Measurements from ENCODE around the gene TREH. TPM values are rescaled to one million over a fixed set of nuclear protein-coding genes. Genes with fewer than 3 reads are reported as not detected.

The TREH gene
- total and polyA plus RNA-seq, 7 donors = 0.46 to 1.4 (median 1.2) TPM; not detected in 4

DNA sequence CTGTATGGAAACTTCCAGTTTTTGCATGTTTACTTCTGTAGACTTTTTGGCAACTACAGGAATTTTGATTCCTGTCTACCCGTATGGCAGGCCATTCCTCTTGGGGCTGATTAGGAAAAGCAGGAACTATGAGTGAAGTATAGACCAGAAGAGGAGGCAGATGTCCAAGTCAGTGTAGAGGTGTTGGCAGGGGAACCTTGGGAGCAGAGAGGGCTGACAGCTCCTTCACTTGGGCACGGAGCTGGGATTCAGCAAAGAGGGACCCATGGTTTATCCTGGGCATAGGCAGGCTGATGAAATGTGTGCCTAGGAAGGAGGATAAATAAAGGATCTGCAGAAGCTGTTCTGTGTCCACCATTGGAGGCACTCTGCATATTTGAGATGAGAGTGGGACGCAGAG is 33.1 kb downstream of the TREH start:
- TF ChIP-seq POLR2AphosphoS5 (IDR thresholded peaks at IDR 0.05) (no peak), POLR2A (IDR thresholded peaks at IDR 0.05) (no peak), EP300 (IDR thresholded peaks at IDR 0.05) (no peak)
- TF ChIP-seq, protein P1, sequence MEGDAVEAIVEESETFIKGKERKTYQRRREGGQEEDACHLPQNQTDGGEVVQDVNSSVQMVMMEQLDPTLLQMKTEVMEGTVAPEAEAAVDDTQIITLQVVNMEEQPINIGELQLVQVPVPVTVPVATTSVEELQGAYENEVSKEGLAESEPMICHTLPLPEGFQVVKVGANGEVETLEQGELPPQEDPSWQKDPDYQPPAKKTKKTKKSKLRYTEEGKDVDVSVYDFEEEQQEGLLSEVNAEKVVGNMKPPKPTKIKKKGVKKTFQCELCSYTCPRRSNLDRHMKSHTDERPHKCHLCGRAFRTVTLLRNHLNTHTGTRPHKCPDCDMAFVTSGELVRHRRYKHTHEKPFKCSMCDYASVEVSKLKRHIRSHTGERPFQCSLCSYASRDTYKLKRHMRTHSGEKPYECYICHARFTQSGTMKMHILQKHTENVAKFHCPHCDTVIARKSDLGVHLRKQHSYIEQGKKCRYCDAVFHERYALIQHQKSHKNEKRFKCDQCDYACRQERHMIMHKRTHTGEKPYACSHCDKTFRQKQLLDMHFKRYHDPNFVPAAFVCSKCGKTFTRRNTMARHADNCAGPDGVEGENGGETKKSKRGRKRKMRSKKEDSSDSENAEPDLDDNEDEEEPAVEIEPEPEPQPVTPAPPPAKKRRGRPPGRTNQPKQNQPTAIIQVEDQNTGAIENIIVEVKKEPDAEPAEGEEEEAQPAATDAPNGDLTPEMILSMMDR (IDR thresholded peaks at IDR 0.05) = no peak
- Histone ChIP-seq H3K27ac (no peak overlapping the region), H3K27me3 (no peaks in the 10 kb centered on the region), H3K36me3 (peaks cover 31 to 98% (median 72%) of the 10 kb centered on the region in 4 donors), H3K9me3 (no peaks in the 10 kb centered on the region), H3K4me3 (no peak overlapping the region), H3K4me1 (peaks cover 0 to 3% (median 1%) of the 10 kb centered on the region in 4 donors)
- intact Hi-C loops (cut with DNase I) = no loop called here
- 82 to 85% methylated on average over 3 of the region's 3 CpGs for WGBS, 2 donors
- peak; percentile 19 for DNase-seq

DNA sequence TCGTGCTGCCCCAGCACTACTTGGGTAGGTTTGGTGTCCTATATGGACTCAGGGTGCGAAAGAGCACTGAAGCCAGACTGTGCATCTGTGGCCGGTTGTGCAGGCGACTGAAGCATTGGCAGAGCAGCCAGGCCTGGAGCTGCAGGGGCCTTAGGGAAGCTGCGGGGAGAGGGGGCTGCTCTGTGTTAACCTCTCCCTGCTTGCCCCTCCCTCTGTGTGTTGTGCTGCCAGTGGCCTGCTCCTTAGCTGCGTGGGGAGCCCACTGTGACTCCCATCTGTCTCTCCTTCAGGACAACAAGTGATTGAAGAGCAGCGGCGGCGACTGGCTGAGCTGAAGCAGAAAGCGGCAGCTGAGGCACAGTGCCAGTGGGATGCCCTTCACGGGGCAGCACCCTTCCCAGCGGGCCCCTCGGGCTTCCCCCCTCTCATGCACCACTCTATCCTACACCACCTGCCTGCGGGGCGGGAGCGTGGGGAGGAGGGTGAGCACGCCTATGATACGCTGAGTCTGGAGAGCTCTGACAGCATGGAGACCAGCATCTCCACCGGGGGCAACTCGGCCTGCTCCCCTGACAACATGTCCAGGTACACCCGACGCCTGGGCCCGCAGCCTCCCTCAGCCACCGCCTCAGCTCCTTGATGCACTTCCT is 34.3 kb downstream of the TREH start:
- Histone ChIP-seq H3K4me3 (no peak overlapping the region), H3K36me3 (peaks cover 19 to 88% (median 64%) of the 10 kb centered on the region in 4 donors), H3K27ac (no peak overlapping the region), H3K27me3 (no peaks in the 10 kb centered on the region), H3K4me1 (peaks cover 0 to 15% (median 9%) of the 10 kb centered on the region in 4 donors), H3K9me3 (no peaks in the 10 kb centered on the region)
- TF ChIP-seq POLR2AphosphoS5 (IDR thresholded peaks at IDR 0.05) = no peak
- TF ChIP-seq, protein P1 (IDR thresholded peaks at IDR 0.05) = no peak
- TF ChIP-seq EP300 (IDR thresholded peaks at IDR 0.05) = no peak
- no peak for TF ChIP-seq POLR2A (IDR thresholded peaks at IDR 0.05)
- DNase-seq = no peak
- intact Hi-C loops (cut with DNase I) = no loop called here
- WGBS, 2 donors = 96 to 97% methylated on average over 24 of the region's 24 CpGs

DNA sequence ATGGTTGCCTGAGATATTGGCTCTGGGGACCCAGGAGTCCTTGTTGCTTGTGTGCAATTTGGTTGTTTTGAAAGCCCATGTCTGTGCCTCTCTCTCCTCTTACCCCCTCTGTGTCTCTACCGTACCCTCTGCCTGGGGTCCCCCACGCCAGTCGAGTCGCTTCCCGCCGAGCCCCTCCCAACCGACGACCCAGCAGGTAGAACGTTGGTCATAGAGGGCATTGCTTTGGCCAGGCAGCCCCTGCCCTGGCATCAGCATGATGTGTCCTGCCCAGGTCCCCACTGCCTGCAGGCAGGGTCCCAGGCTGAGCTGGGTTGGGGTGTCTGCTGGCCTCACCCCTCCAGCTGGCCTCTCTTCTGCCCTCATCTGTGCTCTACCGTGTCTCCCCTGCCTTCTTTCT is 35.0 kb downstream of the TREH start:
- WGBS, 2 donors = 91 to 93% methylated on average over 10 of the region's 10 CpGs
- Histone ChIP-seq H3K4me3 (no peak overlapping the region), H3K4me1 (peaks cover 0 to 21% (median 12%) of the 10 kb centered on the region in 4 donors), H3K27me3 (no peaks in the 10 kb centered on the region), H3K36me3 (peaks cover 13 to 88% (median 58%) of the 10 kb centered on the region in 4 donors), H3K9me3 (no peaks in the 10 kb centered on the region), H3K27ac (no peak overlapping the region)
- TF ChIP-seq POLR2A (IDR thresholded peaks at IDR 0.05) = no peak
- no peak for TF ChIP-seq EP300 (IDR thresholded peaks at IDR 0.05)
- TF ChIP-seq, protein P1 (IDR thresholded peaks at IDR 0.05) = no peak
- TF ChIP-seq POLR2AphosphoS5 (IDR thresholded peaks at IDR 0.05) = no peak
- DNase-seq = no peak
- intact Hi-C loops (cut with DNase I) = no loop called here

DNA sequence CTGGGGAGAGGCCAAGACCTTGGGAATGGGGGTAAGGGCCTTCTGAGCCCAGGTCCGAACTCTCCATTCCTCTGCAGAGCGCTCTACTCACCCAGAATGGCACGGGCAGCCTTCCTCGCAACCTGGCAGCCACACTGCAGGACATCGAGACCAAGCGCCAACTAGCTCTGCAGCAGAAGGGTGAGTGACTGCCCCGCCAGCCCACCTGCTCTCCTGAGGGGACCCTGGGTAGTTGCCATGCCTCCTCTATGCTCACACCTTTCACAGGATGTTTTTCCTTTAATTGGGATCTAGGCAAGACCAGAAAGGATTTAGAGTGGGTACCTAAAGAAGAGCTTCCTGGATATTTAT is 35.5 kb downstream of the TREH start:
- Histone ChIP-seq H3K27ac (no peak overlapping the region), H3K36me3 (peaks cover 13 to 88% (median 58%) of the 10 kb centered on the region in 4 donors), H3K27me3 (no peaks in the 10 kb centered on the region), H3K4me3 (no peak overlapping the region), H3K9me3 (no peaks in the 10 kb centered on the region), H3K4me1 (peaks cover 0 to 21% (median 12%) of the 10 kb centered on the region in 4 donors)
- intact Hi-C loops (cut with DNase I) = no loop called here
- WGBS, 2 donors = 94 to 96% methylated on average over 7 of the region's 7 CpGs
- DNase-seq = no peak
- TF ChIP-seq, protein P1 (IDR thresholded peaks at IDR 0.05) = no peak
- no peak for TF ChIP-seq POLR2AphosphoS5 (IDR thresholded peaks at IDR 0.05)
- no peak for TF ChIP-seq EP300 (IDR thresholded peaks at IDR 0.05)
- TF ChIP-seq POLR2A (IDR thresholded peaks at IDR 0.05) = no peak

All from sigmoid colon (tissue), 7 donors.